GM12878 (cell line): ENCODE data around the gene SLC16A10.

Experiments used
- EZH2 ChIP-seq: IDR thresholded peaks from 2 replicates; pipeline ENCODE4 v1.6.1; 2012; ENCODE audit warnings: low read depth, mild to moderate bottlenecking, control low read depth, inconsistent platforms, low read length, borderline replicate concordance; ENCODE audit not compliant: control insufficient read depth
- GABPA ChIP-seq: IDR thresholded peaks from 2 replicates; pipeline ENCODE4 v1.6.1; 2014; ENCODE audit warnings: antibody characterized with exemption, low read depth, mild to moderate bottlenecking, inconsistent platforms
- IKZF1 ChIP-seq: fragments of 450-650 bp; conservative IDR thresholded peaks from 2 replicates; pipeline ENCODE4 v1.6.1; 2017; ENCODE audit warnings: antibody characterized with exemption, mild to moderate bottlenecking
- JUND ChIP-seq: IDR thresholded peaks from 2 replicates; pipeline ENCODE4 v1.6.1; 2012; ENCODE audit warnings: low read depth, mild to moderate bottlenecking, low read length, improper control_type of control experiment, moderate library complexity
- MTA3 ChIP-seq: IDR thresholded peaks from 2 replicates; pipeline ENCODE4 v1.6.1; 2012; ENCODE audit warnings: low read length, inconsistent platforms, borderline replicate concordance
- RAD21 ChIP-seq: IDR thresholded peaks from 2 replicates; pipeline ENCODE4 v1.6.1; 2011; ENCODE audit warnings: mild to moderate bottlenecking, low read depth, low read length, moderate library complexity; ENCODE audit not compliant: insufficient read depth
- SIN3A ChIP-seq: IDR thresholded peaks from 2 replicates; pipeline ENCODE4 v1.6.1; 2012; ENCODE audit warnings: low read depth, low read length, improper control_type of control experiment
- TCF12 ChIP-seq: IDR thresholded peaks from 2 replicates; pipeline ENCODE4 v1.6.1; 2011; ENCODE audit warnings: low read depth, mild to moderate bottlenecking, low read length
- YBX1 ChIP-seq: fragments of 450-650 bp; IDR thresholded peaks from 2 replicates; pipeline ENCODE4 v1.6.1; 2016; ENCODE audit warnings: antibody characterized with exemption
- ZBTB33 ChIP-seq: fragments of 450-650 bp; IDR thresholded peaks from 2 replicates; pipeline ENCODE4 v1.6.1; 2017; ENCODE audit warnings: mild to moderate bottlenecking
- TF ChIP-seq, protein P1 (sequence below), 3 experiments: IDR thresholded peaks in 2 of 3; conservative IDR thresholded peaks in 1 of 3; 2 replicates each; pipeline ENCODE4 v1.5.1; 2011; ENCODE audit warnings: low read depth in 3 of 3, low read length in 3 of 3, mild to moderate bottlenecking in 3 of 3, control low read depth in 2 of 3, moderate library complexity in 2 of 3, inconsistent platforms in 1 of 3, mixed read lengths in 1 of 3; ENCODE audit not compliant: control insufficient read depth in 2 of 3, insufficient read depth in 1 of 3; ENCODE audit errors: extremely low read depth in 1 of 3
- TF ChIP-seq, protein P2 (sequence below): IDR thresholded peaks from 2 replicates; pipeline ENCODE4 v1.6.1; 2012; ENCODE audit warnings: low read length, inconsistent platforms

DNA sequence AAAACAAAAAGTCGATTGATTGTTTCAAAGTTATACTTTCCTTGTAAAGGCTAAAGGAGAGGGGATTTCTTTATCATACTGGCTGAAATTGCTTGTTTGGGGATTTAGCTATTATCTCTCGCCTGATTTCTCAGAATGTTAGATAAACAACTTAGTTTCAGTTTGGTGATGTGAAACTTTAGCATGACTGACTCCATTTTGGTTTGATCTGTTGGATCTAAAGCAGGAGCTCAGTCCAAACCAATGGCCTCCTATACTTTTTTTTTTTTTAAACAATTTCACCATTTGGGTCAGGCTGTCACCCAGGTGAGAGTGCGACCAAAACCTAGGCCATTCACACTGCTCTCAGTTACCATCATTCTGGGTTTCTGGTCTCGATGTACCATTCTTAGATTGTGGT is 45.4 kb upstream of the SLC16A10 start:
- TF ChIP-seq, protein P1, sequence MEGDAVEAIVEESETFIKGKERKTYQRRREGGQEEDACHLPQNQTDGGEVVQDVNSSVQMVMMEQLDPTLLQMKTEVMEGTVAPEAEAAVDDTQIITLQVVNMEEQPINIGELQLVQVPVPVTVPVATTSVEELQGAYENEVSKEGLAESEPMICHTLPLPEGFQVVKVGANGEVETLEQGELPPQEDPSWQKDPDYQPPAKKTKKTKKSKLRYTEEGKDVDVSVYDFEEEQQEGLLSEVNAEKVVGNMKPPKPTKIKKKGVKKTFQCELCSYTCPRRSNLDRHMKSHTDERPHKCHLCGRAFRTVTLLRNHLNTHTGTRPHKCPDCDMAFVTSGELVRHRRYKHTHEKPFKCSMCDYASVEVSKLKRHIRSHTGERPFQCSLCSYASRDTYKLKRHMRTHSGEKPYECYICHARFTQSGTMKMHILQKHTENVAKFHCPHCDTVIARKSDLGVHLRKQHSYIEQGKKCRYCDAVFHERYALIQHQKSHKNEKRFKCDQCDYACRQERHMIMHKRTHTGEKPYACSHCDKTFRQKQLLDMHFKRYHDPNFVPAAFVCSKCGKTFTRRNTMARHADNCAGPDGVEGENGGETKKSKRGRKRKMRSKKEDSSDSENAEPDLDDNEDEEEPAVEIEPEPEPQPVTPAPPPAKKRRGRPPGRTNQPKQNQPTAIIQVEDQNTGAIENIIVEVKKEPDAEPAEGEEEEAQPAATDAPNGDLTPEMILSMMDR (IDR thresholded peaks at IDR 0.05 in 2 of 3, conservative IDR thresholded peaks at IDR 0.05 in 1 of 3; ENCODE audit: control insufficient read depth in 2 of 3, extremely low read depth in 1 of 3, insufficient read depth in 1 of 3, low read depth in 3 of 3, low read length in 3 of 3): no peak
- no peak for TF ChIP-seq RAD21
- TF ChIP-seq TCF12: no peak
- no peak for TF ChIP-seq MTA3
- no peak for TF ChIP-seq GABPA
- TF ChIP-seq YBX1: no peak
- no peak for TF ChIP-seq JUND
- no peak for TF ChIP-seq SIN3A
- no peak for TF ChIP-seq EZH2
- TF ChIP-seq, protein P2, sequence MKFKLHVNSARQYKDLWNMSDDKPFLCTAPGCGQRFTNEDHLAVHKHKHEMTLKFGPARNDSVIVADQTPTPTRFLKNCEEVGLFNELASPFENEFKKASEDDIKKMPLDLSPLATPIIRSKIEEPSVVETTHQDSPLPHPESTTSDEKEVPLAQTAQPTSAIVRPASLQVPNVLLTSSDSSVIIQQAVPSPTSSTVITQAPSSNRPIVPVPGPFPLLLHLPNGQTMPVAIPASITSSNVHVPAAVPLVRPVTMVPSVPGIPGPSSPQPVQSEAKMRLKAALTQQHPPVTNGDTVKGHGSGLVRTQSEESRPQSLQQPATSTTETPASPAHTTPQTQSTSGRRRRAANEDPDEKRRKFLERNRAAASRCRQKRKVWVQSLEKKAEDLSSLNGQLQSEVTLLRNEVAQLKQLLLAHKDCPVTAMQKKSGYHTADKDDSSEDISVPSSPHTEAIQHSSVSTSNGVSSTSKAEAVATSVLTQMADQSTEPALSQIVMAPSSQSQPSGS: no peak
- TF ChIP-seq IKZF1: no peak
- no peak for TF ChIP-seq ZBTB33
